ENCODE measurements around the gene NEURL2. TPM values are rescaled to one million over a fixed set of nuclear protein-coding genes. Genes with fewer than 3 reads are reported as not detected.

NEURL2 gene
- total RNA-seq, 4 donors from 2014 or later: 4.2 to 11.5 (median 5.7) TPM

GRCh38 chr20:45894797-45895196, 3.8 kb upstream of the NEURL2 start:
- peaks cover 67% of the 10 kb centered on the region for H3K36me3 ChIP-seq
- peaks cover 29% of the 10 kb centered on the region for H3K4me1 ChIP-seq
- no peak for TF ChIP-seq CTCF (IDR thresholded peaks at IDR 0.05)
- no peak for TF ChIP-seq EP300 (IDR thresholded peaks at IDR 0.05)
- TF ChIP-seq POLR2AphosphoS5 (IDR thresholded peaks at IDR 0.05): no peak
- TF ChIP-seq POLR2A (IDR thresholded peaks at IDR 0.05): no peak
- H3K4me3 ChIP-seq: no peak overlapping the region
- no peaks in the 10 kb centered on the region for H3K27me3 ChIP-seq
- H3K9me3 ChIP-seq: no peaks in the 10 kb centered on the region
- WGBS: 65% methylated on average over 2 of the region's 12 CpGs
- DNase-seq (ENCODE audit: low spot score in 2 of 2): no peak
- H3K27ac ChIP-seq: no peak overlapping the region

GRCh38 chr20:45893831-45894230, 2.8 kb upstream of the NEURL2 start:
- no peak for DNase-seq (ENCODE audit: low spot score in 2 of 2)
- no peaks in the 10 kb centered on the region for H3K27me3 ChIP-seq
- WGBS: 97% methylated on average over 4 of the region's 4 CpGs
- peaks cover 58% of the 10 kb centered on the region for H3K36me3 ChIP-seq
- peaks cover 32% of the 10 kb centered on the region for H3K4me1 ChIP-seq
- no peak overlapping the region for H3K27ac ChIP-seq
- no peak overlapping the region for H3K4me3 ChIP-seq
- TF ChIP-seq POLR2A (IDR thresholded peaks at IDR 0.05): no peak
- no peaks in the 10 kb centered on the region for H3K9me3 ChIP-seq

GRCh38 chr20:45892828-45893500, 2.0 kb upstream of the NEURL2 start:
- DNase-seq (ENCODE audit: low spot score in 2 of 2): no peak
- Histone ChIP-seq H3K4me3 (peak overlapping the region; percentile 66), H3K27ac (no peak overlapping the region), H3K27me3 (no peaks in the 10 kb centered on the region), H3K4me1 (peaks cover 32% of the 10 kb centered on the region), H3K9me3 (no peaks in the 10 kb centered on the region), H3K36me3 (peaks cover 50% of the 10 kb centered on the region)
- TF ChIP-seq POLR2AphosphoS5 (IDR thresholded peaks at IDR 0.05) (no peak), POLR2A (IDR thresholded peaks at IDR 0.05) (no peak), EP300 (IDR thresholded peaks at IDR 0.05) (no peak), CTCF (IDR thresholded peaks at IDR 0.05) (no peak)
- 77% methylated on average over 4 of the region's 4 CpGs for whole genome bisulfite sequencing

- Histone ChIP-seq H3K27me3 (no peaks in the 10 kb centered on the region), H3K4me3 (peak overlapping the region; percentile 66), H3K36me3 (peaks cover 49% of the 10 kb centered on the region), H3K27ac (peak overlapping the region; percentile 76), H3K9me3 (no peaks in the 10 kb centered on the region), H3K4me1 (peaks cover 32% of the 10 kb centered on the region)
- WGBS: 80% methylated on average over 9 of the region's 9 CpGs
- no peak for DNase-seq (ENCODE audit: low spot score in 2 of 2)
- TF ChIP-seq POLR2AphosphoS5 (IDR thresholded peaks at IDR 0.05) (no peak), CTCF (IDR thresholded peaks at IDR 0.05) (no peak), POLR2A (IDR thresholded peaks at IDR 0.05) (no peak), EP300 (IDR thresholded peaks at IDR 0.05) (no peak)
These were observed 1.2 kb upstream of the NEURL2 start for GRCh38 chr20:45892049-45892825.

- H3K27me3 ChIP-seq: no peaks in the 10 kb centered on the region
- peak overlapping the region; percentile 76 for H3K27ac ChIP-seq
- H3K4me3 ChIP-seq: peak overlapping the region; percentile 66
- 3% methylated on average over 55 of the region's 79 CpGs for WGBS
- DNase-seq (ENCODE audit: low spot score in 2 of 2): peak; percentile 88 to 90
- no peak for TF ChIP-seq POLR2AphosphoS5 (IDR thresholded peaks at IDR 0.05)
- TF ChIP-seq CTCF (IDR thresholded peaks at IDR 0.05): peak; percentile 25 to 49
- H3K4me1 ChIP-seq: peaks cover 32% of the 10 kb centered on the region
- H3K36me3 ChIP-seq: peaks cover 42% of the 10 kb centered on the region
- no peaks in the 10 kb centered on the region for H3K9me3 ChIP-seq
These were observed 677 bp downstream of the NEURL2 start for GRCh38 chr20:45890077-45890984.

Measured in suprapubic skin (tissue), 4 donors.